WERI-Rb-1 (cell line): Measurements from ENCODE around the gene S100A1.
"Not testable (repeated sequence)": the region's sequence is repeated elsewhere in the genome, so short reads cannot be mapped to it uniquely, and the experiment has no call there.

Experiments
- DNase-seq: peaks from one replicate; pipeline ENCODE4 v3.0.0-alpha.2; 2020
- H3K27ac ChIP-seq: fragments of 250-450 bp; sonication (Bioruptor Pico); 2 replicates; pipeline ENCODE4 v1.5.1; 2020; ENCODE audit warnings: mild to moderate bottlenecking, moderate library complexity
- H3K27me3 ChIP-seq: fragments of 250-450 bp; sonication (Bioruptor Pico); 2 replicates; pipeline ENCODE4 v1.5.1; 2021; ENCODE audit warnings: mild to moderate bottlenecking, low read depth, moderate library complexity; ENCODE audit not compliant: insufficient read depth, severe bottlenecking
- H3K36me3 ChIP-seq: fragments of 250-450 bp; sonication (Bioruptor Pico); 2 replicates; pipeline ENCODE4 v1.5.1; 2020; ENCODE audit warnings: mild to moderate bottlenecking, moderate library complexity
- H3K4me3 ChIP-seq: 2 replicates; pipeline ENCODE4 v1.5.1; 2011; ENCODE audit warnings: low read depth, mild to moderate bottlenecking, control low read depth, low read length
- H3K9me3 ChIP-seq: fragments of 250-450 bp; sonication (Bioruptor Pico); 2 replicates; pipeline ENCODE4 v1.5.1; 2021; ENCODE audit warnings: mild to moderate bottlenecking, moderate library complexity; ENCODE audit not compliant: severe bottlenecking
- TF ChIP-seq, protein P1 (sequence below): IDR thresholded peaks from 2 replicates; pipeline ENCODE4 v1.5.1; 2011; ENCODE audit warnings: low read depth, mild to moderate bottlenecking, control low read depth, inconsistent platforms, low read length

Gene S100A1

DNA sequence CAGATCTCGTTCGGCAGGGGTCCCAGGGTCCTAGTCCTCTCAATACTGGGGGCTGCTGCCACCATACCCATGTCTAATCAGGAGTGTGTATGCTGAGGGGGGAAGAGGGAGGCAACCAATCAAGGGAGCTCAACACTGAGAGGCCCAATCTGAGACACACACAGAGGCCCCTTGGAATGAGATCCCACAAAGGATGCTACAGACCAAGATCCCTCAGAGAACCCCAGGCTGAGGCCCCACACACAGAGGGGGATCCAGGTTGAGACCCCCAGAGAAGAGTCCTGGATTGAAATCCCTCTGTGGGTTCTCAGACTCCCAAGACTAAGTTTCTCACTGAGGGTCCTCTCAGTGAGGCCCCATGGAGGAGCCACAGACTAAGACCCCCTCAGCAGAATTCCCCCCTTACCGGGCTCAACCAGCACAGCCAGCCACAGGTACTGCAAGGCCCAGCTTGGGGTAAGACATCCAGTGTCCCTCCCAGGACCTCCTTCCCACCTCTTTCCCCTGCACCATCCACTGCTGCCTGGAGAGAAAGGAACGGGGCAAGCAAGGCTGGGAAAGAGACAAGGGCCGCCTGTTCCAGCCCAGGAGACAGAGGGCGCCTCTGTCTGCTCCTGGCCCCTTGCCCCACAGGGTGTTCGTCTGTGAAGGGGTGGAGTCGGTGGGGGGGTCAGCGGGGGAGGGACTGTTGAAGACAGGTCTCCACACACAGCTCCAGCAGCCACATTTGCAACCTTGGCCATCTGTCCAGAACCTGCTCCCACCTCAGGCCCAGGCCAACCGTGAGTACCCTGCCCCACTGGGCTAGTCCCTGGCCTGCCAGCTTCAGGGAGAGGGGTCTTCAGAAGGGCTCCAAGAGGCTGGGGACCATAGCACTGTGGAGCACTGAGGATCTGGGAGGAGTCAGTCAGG, at the start of gene S100A1:
TSS of gene S100A1 (plus strand) at position 720 of the 912 bp plus-strand sequence. CDS start 2,088 bp downstream, outside the sequence.
- Histone ChIP-seq H3K27me3 (no peaks in the 10 kb centered on the region), H3K4me3 (peak within 1 kb of the TSS; percentile 61), H3K27ac (peak within 1 kb of the TSS; percentile 79), H3K36me3 (peaks cover 40% of the 10 kb centered on the region), H3K9me3 (no peaks in the 10 kb centered on the region)
- TF ChIP-seq, protein P1, sequence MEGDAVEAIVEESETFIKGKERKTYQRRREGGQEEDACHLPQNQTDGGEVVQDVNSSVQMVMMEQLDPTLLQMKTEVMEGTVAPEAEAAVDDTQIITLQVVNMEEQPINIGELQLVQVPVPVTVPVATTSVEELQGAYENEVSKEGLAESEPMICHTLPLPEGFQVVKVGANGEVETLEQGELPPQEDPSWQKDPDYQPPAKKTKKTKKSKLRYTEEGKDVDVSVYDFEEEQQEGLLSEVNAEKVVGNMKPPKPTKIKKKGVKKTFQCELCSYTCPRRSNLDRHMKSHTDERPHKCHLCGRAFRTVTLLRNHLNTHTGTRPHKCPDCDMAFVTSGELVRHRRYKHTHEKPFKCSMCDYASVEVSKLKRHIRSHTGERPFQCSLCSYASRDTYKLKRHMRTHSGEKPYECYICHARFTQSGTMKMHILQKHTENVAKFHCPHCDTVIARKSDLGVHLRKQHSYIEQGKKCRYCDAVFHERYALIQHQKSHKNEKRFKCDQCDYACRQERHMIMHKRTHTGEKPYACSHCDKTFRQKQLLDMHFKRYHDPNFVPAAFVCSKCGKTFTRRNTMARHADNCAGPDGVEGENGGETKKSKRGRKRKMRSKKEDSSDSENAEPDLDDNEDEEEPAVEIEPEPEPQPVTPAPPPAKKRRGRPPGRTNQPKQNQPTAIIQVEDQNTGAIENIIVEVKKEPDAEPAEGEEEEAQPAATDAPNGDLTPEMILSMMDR: peak; percentile 39; the same call in 1 of the 2 replicates
- peak; percentile 84 for DNase-seq

DNA sequence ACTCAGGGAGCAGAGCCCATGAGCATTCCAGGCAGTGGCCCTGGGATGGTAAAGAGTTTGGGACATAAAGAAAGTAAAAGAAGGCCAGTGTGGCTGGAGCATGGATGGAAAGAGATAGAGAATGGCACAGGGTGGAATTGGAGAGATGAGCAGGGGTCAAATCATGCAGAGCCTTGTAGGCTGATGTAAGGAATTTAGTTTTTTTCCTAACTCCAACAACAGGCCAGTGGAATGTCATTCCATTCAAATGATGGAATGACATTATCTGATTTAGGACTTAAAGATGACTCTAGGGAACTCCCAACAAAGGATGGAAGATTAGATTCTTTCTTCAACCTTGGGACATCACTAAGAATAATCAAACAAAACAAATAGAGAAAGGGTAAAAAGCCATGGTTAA, 49.7 kb upstream of the S100A1 start:
- H3K27me3 ChIP-seq: no peaks in the 10 kb centered on the region
- H3K9me3 ChIP-seq: peaks cover 16% of the 10 kb centered on the region
- DNase-seq: no peak
- H3K36me3 ChIP-seq: no peaks in the 10 kb centered on the region
- TF ChIP-seq, protein P1: no peak
- no peak overlapping the region for H3K4me3 ChIP-seq
- H3K27ac ChIP-seq: no peak overlapping the region

DNA sequence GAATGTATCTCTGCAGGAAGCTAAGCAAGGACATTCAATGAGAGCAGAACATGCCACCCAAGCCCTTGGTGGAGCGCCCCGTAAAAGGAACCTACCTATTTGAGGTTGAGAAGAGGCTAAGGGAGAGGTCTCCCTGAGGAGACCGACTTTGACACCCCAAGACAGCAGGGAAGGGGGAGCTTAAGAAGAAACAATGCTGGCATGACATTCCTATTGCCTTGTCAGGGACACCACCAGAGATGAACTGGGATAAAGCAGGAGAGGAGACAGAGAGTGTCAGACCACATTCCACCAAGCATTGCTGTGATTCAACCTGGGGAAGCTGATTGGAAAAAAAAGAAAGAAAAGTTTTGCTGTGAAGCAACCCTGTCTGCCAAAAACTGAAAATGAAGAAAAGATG, 49.3 kb upstream of the S100A1 start:
- H3K36me3 ChIP-seq: no peaks in the 10 kb centered on the region
- TF ChIP-seq, protein P1: no peak
- peaks cover 16% of the 10 kb centered on the region for H3K9me3 ChIP-seq
- no peak overlapping the region for H3K27ac ChIP-seq
- DNase-seq: no peak
- no peaks in the 10 kb centered on the region for H3K27me3 ChIP-seq
- H3K4me3 ChIP-seq: no peak overlapping the region

DNA sequence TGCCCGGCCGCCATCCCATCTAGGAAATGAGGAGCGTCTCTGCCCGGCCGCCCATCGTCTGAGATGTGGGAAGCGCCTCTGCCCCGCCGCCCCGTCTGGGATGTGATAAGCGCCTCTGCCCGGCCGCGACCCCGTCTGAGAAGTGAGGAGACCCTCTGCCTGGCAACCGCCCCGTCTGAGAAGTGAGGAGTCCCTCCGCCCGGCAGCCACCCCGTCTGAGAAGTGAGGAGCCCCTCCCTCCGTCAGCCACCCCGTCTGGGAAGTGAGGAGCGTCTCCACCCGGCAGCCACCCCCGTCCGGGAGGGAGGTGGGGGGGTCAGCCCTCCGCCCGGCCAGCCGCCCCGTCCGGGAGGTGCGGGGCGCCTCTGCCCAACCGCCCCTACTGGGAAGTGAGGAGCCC, 45.4 kb upstream of the S100A1 start:
- not testable (repeated sequence) for DNase-seq, H3K36me3 ChIP-seq, H3K27me3 ChIP-seq, H3K4me3 ChIP-seq, H3K9me3 ChIP-seq
- H3K27ac ChIP-seq: peak overlapping the region; percentile 81

DNA sequence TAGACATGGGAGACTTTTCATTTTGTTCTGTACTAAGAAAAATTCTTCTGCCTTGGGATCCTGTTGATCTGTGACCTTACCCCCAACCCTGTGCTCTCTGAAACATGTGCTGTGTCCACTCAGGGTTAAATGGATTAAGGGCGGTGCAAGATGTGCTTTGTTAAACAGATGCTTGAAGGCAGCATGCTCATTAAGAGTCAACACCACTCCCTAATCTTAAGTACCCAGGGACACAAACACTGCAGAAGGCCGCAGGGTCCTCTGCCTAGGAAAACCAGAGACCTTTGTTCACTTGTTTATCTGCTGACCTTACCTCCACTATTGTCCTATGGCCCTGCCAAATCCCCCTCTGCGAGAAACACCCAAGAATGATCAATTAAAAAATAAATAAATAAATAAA, 44.7 kb upstream of the S100A1 start:
- peak; percentile 55 for DNase-seq
- H3K9me3 ChIP-seq, H3K36me3 ChIP-seq, H3K27me3 ChIP-seq, H3K4me3 ChIP-seq: not testable (repeated sequence)
- H3K27ac ChIP-seq: peak overlapping the region; percentile 81

DNA sequence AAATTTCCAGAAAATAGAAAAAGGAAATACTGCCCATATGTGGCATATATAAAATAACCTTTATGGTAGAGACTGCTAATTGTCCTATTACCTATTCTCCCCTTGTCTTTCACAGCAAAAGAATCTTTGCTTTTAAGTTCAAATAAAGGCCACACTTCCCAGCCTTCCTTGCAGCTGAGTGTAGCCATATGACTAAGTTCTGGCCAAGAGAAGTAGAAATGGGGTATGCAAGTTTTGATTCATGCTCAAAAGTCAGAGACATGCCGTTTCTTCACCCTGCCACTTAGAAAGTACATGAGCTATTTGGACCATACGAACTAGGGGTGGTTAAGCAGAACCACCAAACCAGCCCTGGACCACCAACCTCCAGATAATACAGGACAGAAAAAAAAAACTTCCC, 44.3 kb upstream of the S100A1 start:
- TF ChIP-seq, protein P1: no peak
- no peak overlapping the region for H3K4me3 ChIP-seq
- peaks cover 9% of the 10 kb centered on the region for H3K9me3 ChIP-seq
- peak overlapping the region; percentile 81 for H3K27ac ChIP-seq
- no peaks in the 10 kb centered on the region for H3K27me3 ChIP-seq
- no peaks in the 10 kb centered on the region for H3K36me3 ChIP-seq
- DNase-seq: no peak
